DOHH2 (cell line): ENCODE results near the gene MYO10.

Source experiments
- EZH2phosphoT487 ChIP-seq: fragments of 200-600 bp; sonication (generic); IDR thresholded peaks from 2 replicates; pipeline ENCODE4 v1.6.1; 2017; ENCODE audit warnings: borderline replicate concordance, mild to moderate bottlenecking, antibody characterized with exemption, low read length, moderate library complexity, mixed read lengths
- TF ChIP-seq, protein P1 (sequence below): fragments of 200-600 bp; sonication (generic); IDR thresholded peaks from one replicate; pipeline ENCODE4 v1.5.1; 2014; ENCODE audit warnings: antibody characterized with exemption, mild to moderate bottlenecking, low read depth, low read length; ENCODE audit not compliant: poor library complexity, severe bottlenecking

DNA sequence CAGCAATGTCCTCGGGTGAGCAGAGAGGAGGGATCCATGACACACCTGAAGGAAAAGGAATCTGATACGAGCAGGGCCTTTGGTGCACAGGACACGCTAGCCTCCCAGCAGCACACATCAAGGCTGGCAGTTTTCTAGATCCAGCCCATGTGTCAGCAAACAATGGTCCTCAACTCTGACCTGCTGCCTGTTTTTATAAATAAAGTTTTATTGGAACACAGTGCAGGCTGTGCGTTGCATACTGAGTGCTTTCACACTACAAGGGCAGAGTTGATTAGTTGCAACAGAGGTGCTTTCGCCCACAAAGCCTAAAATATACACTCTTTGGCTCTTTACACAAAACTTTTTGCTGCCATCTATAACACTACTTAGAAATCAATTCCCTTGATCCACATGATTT lies 147.1 kb downstream of the MYO10 start:
- TF ChIP-seq, protein P1, sequence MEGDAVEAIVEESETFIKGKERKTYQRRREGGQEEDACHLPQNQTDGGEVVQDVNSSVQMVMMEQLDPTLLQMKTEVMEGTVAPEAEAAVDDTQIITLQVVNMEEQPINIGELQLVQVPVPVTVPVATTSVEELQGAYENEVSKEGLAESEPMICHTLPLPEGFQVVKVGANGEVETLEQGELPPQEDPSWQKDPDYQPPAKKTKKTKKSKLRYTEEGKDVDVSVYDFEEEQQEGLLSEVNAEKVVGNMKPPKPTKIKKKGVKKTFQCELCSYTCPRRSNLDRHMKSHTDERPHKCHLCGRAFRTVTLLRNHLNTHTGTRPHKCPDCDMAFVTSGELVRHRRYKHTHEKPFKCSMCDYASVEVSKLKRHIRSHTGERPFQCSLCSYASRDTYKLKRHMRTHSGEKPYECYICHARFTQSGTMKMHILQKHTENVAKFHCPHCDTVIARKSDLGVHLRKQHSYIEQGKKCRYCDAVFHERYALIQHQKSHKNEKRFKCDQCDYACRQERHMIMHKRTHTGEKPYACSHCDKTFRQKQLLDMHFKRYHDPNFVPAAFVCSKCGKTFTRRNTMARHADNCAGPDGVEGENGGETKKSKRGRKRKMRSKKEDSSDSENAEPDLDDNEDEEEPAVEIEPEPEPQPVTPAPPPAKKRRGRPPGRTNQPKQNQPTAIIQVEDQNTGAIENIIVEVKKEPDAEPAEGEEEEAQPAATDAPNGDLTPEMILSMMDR: no peak
- TF ChIP-seq EZH2phosphoT487: no peak
